Gastroesophageal sphincter (tissue), 4 donors: ENCODE data around the gene CTBP1. TPM values are rescaled to one million over a fixed set of nuclear protein-coding genes. Genes with fewer than 3 reads are reported as not detected.

Experiments
- ATAC-seq: fragments of 150-250 bp; one replicate; pipeline ENCODE4 v1.9.1; 2016; ENCODE audit warnings: mild to moderate bottlenecking, moderate library complexity
- H3K27ac ChIP-seq, 4 donors: fragments of 200-600 bp; sonication (generic) in 3 of 4; 1 replicate in 3 of 4; 2 replicates in 1 of 4; pipeline ENCODE4 v1.5.1; 2016 to 2019
- H3K27me3 ChIP-seq: fragments of 200-600 bp; sonication (generic); one replicate; pipeline ENCODE4 v1.5.1; 2019
- H3K36me3 ChIP-seq, 2 donors: fragments of 200-600 bp; sonication (generic); one replicate each; pipeline ENCODE4 v1.5.1; 2019; ENCODE audit warnings: control low read depth in 1 of 2
- H3K4me1 ChIP-seq, 3 donors: fragments of 200-600 bp; sonication (generic); 1 replicate in 2 of 3; 2 replicates in 1 of 3; pipeline ENCODE4 v1.5.1; 2016 to 2019; ENCODE audit warnings: control low read depth in 2 of 3
- H3K4me3 ChIP-seq, 2 donors: fragments of 200-600 bp; sonication (generic); one replicate each; pipeline ENCODE4 v1.5.1; 2019; ENCODE audit warnings: mild to moderate bottlenecking in 1 of 2, moderate library complexity in 1 of 2
- H3K9me3 ChIP-seq, 3 donors: fragments of 200-600 bp; sonication (generic); one replicate each; pipeline ENCODE4 v1.5.1; 2017 to 2019; ENCODE audit warnings: control low read depth in 2 of 3
- EP300 ChIP-seq: sonication (generic); formaldehyde crosslinking; IDR thresholded peaks from one replicate; pipeline ENCODE4 v1.6.1; 2017; ENCODE audit warnings: antibody characterized with exemption, mild to moderate bottlenecking
- POLR2A ChIP-seq, 2 donors: fragments of 450-650 bp; IDR thresholded peaks; one replicate each; pipeline ENCODE4 v1.6.1; 2017; ENCODE audit warnings: antibody characterized with exemption in 2 of 2, mild to moderate bottlenecking in 2 of 2, moderate library complexity in 1 of 2
- POLR2AphosphoS5 ChIP-seq: sonication (generic); formaldehyde crosslinking; IDR thresholded peaks from one replicate; pipeline ENCODE4 v1.6.1; 2017; ENCODE audit warnings: antibody characterized with exemption
- WGBS, 2 donors: methylation state at CpG; one replicate each; pipeline ENCODE4 v1.1.5; 2018; ENCODE audit warnings: low coverage in 1 of 2; 5-methylcytosine and 5-hydroxymethylcytosine counted together
- total RNA-seq, 4 donors: library from RNA; depleted of rRNA; stranded (reverse); fragments of >200 nt; gene quantifications; one replicate each; pipeline ENCODE4 v1.1.0, GENCODE V29; 2016
- TF ChIP-seq, protein P1 (sequence below), 4 experiments: fragments of 200-600 bp in 2 of 4; fragments of 450-650 bp in 2 of 4; sonication (generic) in 1 of 4; IDR thresholded peaks; one replicate each; pipeline ENCODE4 v1.5.1; 2017 to 2019; ENCODE audit warnings: antibody characterized with exemption in 4 of 4, mild to moderate bottlenecking in 2 of 4, moderate library complexity in 2 of 4

CTBP1 gene
- total RNA-seq, 4 donors from 2014 or later: 126 to 271 (median 164) TPM

DNA sequence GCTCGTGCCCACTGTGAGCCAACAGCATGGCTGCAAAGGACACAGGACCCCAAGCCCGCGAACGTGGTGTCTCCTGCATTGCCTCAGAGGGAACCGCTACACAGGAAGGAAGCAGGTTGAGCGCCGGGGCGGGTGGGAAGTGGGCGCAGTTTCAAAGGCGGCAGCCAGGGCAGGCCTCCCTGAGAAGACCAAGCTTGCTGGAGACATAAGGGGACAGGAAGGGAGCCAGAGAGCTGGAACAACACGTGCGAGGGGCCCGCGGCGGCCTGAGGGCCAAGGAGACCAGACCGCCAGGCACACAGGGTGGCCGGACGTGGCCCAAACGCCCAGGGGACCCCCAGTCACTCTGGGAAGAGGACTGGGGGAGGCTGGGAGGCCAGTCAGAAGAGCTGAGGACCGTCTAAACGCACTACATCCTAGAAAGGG is 32.0 kb downstream of the CTBP1 start:
- Histone ChIP-seq H3K27ac (no peak overlapping the region), H3K9me3 (no peaks in the 10 kb centered on the region), H3K27me3 (no peaks in the 10 kb centered on the region), H3K4me3 (no peak overlapping the region), H3K36me3 (peaks cover 0 to 74% of the 10 kb centered on the region in 2 donors), H3K4me1 (peaks cover 0 to 58% (median 15%) of the 10 kb centered on the region in 3 donors)
- ATAC-seq: peak; percentile 14
- WGBS, 2 donors: 60 to 82% methylated on average over 3 to 15 of the region's 21 CpGs
- TF ChIP-seq POLR2AphosphoS5: no peak
- no peak for TF ChIP-seq POLR2A (IDR thresholded peaks at IDR 0.05)

DNA sequence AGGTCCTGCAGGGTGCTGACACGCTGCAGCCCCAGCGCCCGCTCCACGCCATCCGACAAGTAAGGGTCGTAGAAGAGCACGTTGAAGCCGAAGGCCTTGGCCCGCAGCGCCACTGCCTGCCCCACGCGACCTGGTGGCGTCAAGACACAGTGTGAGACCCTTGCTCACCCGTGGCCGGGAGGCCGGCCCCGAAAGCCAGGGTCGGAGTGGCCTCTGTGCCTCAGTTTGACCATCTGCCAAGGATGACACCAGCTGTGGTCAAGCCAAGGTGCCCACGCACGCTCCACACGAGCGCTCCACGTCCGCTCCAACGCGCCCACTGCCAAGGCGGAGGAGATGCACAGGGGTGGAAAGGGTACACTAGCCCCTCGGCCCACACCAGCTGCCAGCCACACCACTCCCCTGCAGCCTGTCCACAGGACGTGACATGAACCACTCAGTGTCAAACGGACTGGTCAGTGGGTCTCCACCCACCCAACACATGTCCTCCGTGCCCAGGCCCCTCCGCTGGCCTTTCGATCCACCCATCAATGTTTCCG is 32.8 kb downstream of the CTBP1 start:
- 91 to 95% methylated on average over 12 to 15 of the region's 34 CpGs for WGBS, 2 donors
- no peak for ATAC-seq
- TF ChIP-seq, protein P1, sequence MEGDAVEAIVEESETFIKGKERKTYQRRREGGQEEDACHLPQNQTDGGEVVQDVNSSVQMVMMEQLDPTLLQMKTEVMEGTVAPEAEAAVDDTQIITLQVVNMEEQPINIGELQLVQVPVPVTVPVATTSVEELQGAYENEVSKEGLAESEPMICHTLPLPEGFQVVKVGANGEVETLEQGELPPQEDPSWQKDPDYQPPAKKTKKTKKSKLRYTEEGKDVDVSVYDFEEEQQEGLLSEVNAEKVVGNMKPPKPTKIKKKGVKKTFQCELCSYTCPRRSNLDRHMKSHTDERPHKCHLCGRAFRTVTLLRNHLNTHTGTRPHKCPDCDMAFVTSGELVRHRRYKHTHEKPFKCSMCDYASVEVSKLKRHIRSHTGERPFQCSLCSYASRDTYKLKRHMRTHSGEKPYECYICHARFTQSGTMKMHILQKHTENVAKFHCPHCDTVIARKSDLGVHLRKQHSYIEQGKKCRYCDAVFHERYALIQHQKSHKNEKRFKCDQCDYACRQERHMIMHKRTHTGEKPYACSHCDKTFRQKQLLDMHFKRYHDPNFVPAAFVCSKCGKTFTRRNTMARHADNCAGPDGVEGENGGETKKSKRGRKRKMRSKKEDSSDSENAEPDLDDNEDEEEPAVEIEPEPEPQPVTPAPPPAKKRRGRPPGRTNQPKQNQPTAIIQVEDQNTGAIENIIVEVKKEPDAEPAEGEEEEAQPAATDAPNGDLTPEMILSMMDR (IDR thresholded peaks at IDR 0.05): no peak
- no peak for TF ChIP-seq EP300
- Histone ChIP-seq H3K4me3 (no peak overlapping the region), H3K36me3 (peaks cover 0 to 72% of the 10 kb centered on the region in 2 donors), H3K9me3 (no peaks in the 10 kb centered on the region), H3K4me1 (peaks cover under 1 to 66% (median 21%) of the 10 kb centered on the region in 3 donors), H3K27me3 (no peaks in the 10 kb centered on the region), H3K27ac (no peak overlapping the region)

DNA sequence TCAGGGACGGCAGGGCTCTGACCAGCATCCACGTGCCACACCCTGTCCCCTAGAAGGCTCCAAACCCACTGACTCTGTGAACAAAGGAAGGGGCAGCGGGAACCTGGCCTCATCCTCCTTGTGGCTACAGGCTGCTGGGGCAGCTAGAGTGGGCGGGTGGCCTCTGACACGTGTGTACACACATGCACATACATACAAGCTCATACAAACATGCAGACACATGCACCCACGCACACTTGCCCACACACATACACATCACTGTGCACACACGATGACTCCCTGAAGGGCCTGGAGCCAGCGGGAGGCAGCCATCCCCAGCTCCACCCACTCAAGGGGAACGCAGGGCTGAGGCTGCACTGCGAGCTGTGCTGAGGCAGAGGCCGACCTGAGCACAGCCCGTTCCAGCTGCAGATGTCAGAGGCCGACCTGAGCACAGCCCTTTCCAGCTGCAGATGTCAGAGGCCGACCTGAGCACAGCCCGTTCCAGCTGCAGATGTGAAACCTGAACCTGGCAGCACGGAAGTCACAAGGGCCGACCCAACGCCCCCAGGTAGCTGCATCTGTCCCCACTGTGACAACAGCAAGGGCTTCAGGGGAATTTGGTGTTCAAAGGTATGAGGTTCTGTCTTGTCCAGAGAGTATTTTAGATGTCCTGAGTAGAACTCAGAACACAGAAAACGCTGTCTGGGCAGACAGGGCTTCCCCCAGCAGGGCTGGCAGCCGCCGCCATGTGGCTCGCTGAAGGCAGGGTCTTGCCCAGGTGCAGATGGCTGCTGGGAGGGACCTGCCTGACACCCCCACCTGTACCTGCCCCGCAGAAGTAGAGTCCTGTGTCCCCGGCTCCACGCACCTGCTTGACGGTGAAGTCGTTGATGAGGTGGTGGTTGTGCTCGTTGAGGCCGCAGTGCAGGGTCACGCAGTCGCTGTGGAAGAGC is 33.5 kb downstream of the CTBP1 start:
- TF ChIP-seq EP300: no peak
- TF ChIP-seq, protein P1 (IDR thresholded peaks at IDR 0.05): no peak
- TF ChIP-seq POLR2A (IDR thresholded peaks at IDR 0.05): no peak
- no peak for TF ChIP-seq POLR2AphosphoS5
- WGBS, 2 donors: no CpG with 5 or more reads among the region's 31 CpGs
- peaks cover 5 to 73% (median 28%) of the 10 kb centered on the region in 3 donors for H3K4me1 ChIP-seq
- no peak overlapping the region for H3K4me3 ChIP-seq
- no peaks in the 10 kb centered on the region for H3K27me3 ChIP-seq
- ATAC-seq: peak; percentile 49
- no peaks in the 10 kb centered on the region for H3K9me3 ChIP-seq
- peak overlapping the region in 1 of 4 donors; percentile 79 for H3K27ac ChIP-seq
- peaks cover 0 to 69% of the 10 kb centered on the region in 2 donors for H3K36me3 ChIP-seq

DNA sequence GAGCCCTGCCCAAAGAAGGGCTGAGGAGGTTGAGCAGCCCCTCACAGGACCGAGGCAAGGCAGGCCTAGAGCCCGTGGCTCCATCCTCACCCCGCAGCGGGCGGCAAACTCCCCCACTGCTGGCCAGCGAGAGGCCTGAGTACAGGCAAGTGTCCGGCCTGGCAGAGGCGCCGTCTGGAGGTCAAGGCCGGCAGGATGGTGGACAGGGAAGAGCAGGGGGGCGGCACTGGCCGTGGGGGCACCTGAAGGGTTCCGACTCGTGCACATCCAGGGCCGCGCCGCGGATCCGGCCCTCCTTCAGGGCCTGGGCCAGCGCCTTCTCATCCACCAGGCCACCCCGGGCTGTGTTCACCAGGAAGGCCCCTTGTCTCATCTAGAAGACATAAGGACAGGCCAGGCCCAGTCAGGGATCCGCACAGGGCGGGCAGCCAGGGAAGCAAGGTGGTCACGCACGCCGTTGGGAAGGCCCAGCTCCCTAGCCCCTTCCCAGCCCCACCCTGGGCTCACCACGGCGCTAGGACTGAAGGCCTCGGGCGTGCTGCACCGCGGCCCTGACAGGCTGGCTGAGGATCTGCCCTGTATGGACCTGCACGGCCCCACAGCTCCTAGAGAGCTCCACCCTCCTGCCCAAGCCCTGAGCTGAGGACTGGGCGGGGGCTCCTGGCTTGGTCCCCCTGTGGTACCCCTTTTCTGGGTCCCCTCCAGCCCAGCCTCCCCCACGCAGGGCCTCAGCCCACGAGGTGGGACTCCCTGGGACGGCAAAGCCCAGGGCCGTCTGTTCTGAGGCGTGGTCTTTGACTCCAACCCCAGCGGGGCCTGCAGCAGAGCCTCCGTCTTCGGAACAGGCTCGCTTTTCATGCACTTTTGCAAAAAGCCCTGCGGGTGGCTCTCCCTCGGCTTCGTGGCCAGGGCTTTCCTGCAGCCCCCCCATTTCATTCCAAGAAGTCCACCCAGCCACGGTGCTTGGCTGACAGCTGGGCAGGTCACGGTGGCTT is 34.5 kb downstream of the CTBP1 start:
- no peak for ATAC-seq
- peak overlapping the region in 1 of 4 donors; percentile 79 for H3K27ac ChIP-seq
- no peaks in the 10 kb centered on the region for H3K27me3 ChIP-seq
- H3K9me3 ChIP-seq: no peaks in the 10 kb centered on the region
- 40 to 69% methylated on average over 1 to 8 of the region's 48 CpGs for WGBS, 2 donors
- no peak overlapping the region for H3K4me3 ChIP-seq
- peaks cover 9 to 80% (median 38%) of the 10 kb centered on the region in 3 donors for H3K4me1 ChIP-seq
- H3K36me3 ChIP-seq: peaks cover 0 to 67% of the 10 kb centered on the region in 2 donors
- TF ChIP-seq POLR2AphosphoS5 (no peak), EP300 (no peak), POLR2A (IDR thresholded peaks at IDR 0.05) (no peak)
- TF ChIP-seq, protein P1 (IDR thresholded peaks at IDR 0.05): no peak
